ENCODE results near the gene CDC42.
"Not testable (repeated sequence)": the region's sequence is repeated elsewhere in the genome, so short reads cannot be mapped to it uniquely, and the experiment has no call there.

The CDC42 gene

GRCh38 chr1:22052115-22053016, at the start of gene CDC42:
CDC42 (plus strand) TSS chr1:22052709; CDS start chr1:22078479, 25,770 bp downstream.
- peak; percentile 96 for DNase-seq (ENCODE audit: extremely low spot score)
- no peak for TF ChIP-seq CTCF (IDR thresholded peaks at IDR 0.05; ENCODE audit: control extremely low read depth, extremely low read depth, low read depth, missing control alignments)
- ChIA-PET CTCF (interaction anchor here (0.9 to 2.5 kb wide), 6 partner anchors 12 to 29 kb away, joined by 3 to 9 read pairs (median 4); no protein-coding TSS in a partner anchor), POLR2A (interaction anchor here (0.7 to 2.0 kb wide), 4 partner anchors 12 to 36 kb away, joined by 3 to 28 read pairs (median 4); no protein-coding TSS in a partner anchor)

DNA sequence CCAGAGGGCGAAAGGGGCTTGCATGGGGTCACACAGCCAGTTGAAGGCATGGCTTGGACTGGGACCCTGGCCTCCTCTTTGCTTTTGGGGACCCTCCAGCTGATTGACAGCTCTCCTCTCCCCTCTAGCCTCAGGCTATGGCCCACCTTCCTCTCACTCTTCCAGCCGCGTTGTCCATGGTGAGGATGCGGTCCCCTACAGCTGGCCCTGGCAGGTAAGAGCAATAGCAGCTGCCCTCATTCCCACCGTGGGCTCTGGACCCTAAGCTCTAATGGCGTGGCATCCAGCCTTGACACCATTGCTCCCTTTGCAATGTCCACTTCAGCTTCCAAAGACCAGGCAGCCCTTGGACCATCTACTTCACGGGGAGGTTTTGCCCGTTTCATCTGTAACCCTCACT, 49.6 kb upstream of the CDC42 start:
- DNase-seq (ENCODE audit: extremely low spot score); CTCF ChIA-PET; POLR2A ChIA-PET: not testable (repeated sequence)

DNA sequence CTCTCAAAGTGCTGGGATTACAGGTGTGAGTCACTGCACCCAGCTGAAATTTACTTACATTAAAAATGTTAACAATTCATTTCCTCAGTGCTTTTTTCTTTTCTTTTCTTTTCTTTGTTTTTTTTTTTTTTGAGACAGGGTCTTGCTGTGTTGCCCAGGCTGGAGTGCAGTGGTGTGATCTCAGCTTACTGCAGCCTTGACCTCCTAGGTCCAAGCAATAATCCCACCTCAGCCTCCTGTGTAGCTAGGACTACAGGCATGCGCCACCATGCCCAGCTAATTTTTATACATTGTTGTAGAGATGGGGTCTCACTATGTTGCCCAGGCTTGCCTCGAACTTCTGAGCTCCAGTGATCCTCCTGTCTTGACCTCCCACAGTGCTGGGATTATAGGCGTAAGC, 48.5 kb upstream of the CDC42 start:
- DNase-seq (ENCODE audit: extremely low spot score); POLR2A ChIA-PET: not testable (repeated sequence)
- CTCF ChIA-PET, result interaction anchor here (1.4 kb wide), 1 partner anchor 19 kb away, joined by 5 read pairs; no protein-coding TSS in a partner anchor

DNA sequence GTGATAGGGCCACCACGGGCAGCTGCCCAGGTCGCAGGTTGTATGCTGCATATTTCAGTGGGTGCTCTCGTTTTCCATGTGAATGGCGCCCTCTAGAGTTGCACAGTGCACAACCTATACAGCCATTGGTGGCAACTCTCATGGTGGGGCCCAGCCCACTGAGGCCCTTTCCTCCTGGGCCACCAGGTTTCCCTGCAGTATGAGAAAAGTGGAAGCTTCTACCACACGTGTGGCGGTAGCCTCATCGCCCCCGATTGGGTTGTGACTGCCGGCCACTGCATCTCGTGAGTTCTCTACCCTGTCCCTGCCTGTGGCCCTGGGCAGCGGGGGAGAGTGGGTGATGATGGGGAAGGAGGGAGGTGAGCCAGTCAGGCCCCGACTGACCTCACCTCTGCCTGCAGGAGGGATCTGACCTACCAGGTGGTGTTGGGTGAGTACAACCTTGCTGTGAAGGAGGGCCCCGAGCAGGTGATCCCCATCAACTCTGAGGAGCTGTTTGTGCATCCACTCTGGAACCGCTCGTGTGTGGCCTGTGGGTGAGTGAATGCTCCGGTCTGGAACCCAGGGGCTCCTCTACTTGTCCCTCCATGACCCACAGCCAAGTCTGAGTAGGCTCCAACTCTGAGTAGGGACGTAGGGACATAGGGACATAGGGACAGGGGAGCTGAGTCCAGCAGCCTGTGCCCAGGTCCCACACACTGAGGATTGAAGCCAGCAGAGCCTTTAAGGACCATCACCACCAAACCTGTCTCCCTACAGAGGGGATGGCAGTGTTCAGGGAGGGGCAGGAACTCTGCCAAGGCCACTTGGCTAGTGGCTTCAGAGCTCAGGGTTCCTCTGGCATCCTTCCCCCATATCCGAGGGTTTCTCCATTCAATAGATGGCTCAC, 47.0 kb upstream of the CDC42 start:
- DNase-seq (ENCODE audit: extremely low spot score); POLR2A ChIA-PET: not testable (repeated sequence)
- CTCF ChIA-PET, result interaction anchor here (1.4 kb wide), 1 partner anchor 20 kb away, joined by 3 read pairs; no protein-coding TSS in a partner anchor

DNA sequence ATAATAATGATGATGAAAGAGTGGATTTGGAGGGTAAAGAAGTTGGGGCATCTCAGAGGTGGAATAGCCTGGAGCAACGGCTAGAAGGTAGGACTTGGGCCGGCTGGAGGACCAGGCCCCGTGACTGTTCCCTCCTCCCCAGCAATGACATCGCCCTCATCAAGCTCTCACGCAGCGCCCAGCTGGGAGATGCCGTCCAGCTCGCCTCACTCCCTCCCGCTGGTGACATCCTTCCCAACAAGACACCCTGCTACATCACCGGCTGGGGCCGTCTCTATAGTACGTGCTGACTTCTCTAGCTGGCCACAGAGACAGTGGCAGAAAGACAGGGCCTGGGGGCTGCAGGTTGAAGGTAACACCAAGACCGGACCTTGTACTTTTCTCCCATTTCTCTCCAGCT, 45.8 kb upstream of the CDC42 start:
- CTCF ChIA-PET, result interaction anchor here (1.4 kb wide), 1 partner anchor 18 kb away, joined by 3 read pairs; no protein-coding TSS in a partner anchor
- POLR2A ChIA-PET; DNase-seq (ENCODE audit: extremely low spot score): not testable (repeated sequence)

DNA sequence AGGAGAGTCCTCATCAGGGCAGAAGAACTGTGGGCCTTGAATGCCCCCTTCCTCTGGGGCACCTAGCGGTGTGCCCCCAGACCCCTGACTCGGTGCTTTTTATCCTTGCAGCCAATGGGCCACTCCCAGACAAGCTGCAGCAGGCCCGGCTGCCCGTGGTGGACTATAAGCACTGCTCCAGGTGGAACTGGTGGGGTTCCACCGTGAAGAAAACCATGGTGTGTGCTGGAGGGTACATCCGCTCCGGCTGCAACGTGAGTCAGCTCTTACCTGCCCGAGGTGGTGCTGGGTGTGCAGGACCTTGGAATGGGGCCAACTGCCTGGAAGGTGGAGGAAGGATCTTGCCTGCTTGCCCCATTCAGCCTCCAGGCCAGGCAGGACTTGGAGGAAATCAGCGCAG, 45.2 kb upstream of the CDC42 start:
- CTCF ChIA-PET, result interaction anchor here (1.4 kb wide), 1 partner anchor 18 kb away, joined by 3 read pairs; no protein-coding TSS in a partner anchor
- DNase-seq (ENCODE audit: extremely low spot score); POLR2A ChIA-PET: not testable (repeated sequence)

GRCh38 chr1:22009566-22009965, 42.9 kb upstream of the CDC42 start:
- POLR2A ChIA-PET; DNase-seq (ENCODE audit: extremely low spot score): not testable (repeated sequence)
- CTCF ChIA-PET, result interaction anchor here (1.3 kb wide), 1 partner anchor 9 kb away, joined by 5 read pairs; no protein-coding TSS in a partner anchor

DNA sequence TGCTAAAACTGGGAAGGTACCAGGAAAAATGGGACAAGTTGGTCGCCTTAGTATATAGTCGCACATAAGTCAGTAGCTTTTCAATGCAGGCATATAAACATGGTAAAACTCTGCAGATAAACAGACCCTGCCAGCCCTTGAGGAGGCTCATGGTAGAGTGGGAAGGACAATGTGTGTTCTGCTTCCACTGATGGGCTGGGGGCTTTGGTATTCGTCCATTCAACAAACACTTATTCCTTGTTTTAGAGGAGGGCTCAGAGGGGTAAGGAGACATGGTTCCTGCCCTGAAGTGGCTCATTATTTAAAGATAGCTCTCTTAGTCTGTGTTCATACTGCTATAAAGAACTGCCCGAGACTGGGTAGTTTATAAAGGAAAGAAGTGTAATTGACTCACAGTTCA, 39.8 kb upstream of the CDC42 start:
- DNase-seq (ENCODE audit: extremely low spot score); POLR2A ChIA-PET; CTCF ChIA-PET: not testable (repeated sequence)

GRCh38 chr1:22014575-22015206, 37.8 kb upstream of the CDC42 start:
- CTCF ChIA-PET, result not testable (repeated sequence)

GRCh38 chr1:22018583-22019559, 33.6 kb upstream of the CDC42 start:
- POLR2A ChIA-PET, result interaction anchor here (0.6 kb wide), 1 partner anchor 197 kb away, joined by 5 read pairs; no protein-coding TSS in a partner anchor
- CTCF ChIA-PET, result interaction anchor here (1.5 to 1.6 kb wide), 2 partner anchors 10 to 21 kb away, joined by 3 to 5 read pairs; no protein-coding TSS in a partner anchor
- DNase-seq (ENCODE audit: extremely low spot score), result peak; percentile 67
- TF ChIP-seq CTCF (IDR thresholded peaks at IDR 0.05; ENCODE audit: control extremely low read depth, extremely low read depth, low read depth, missing control alignments), result peak; percentile 21

More at GRCh38 chr1:22014575-22015206, 37.8 kb upstream of the CDC42 start:
- DNase-seq (ENCODE audit: extremely low spot score), result not testable (repeated sequence)
- POLR2A ChIA-PET, result interaction anchor here (0.6 kb wide), 1 partner anchor 570 kb away, joined by 3 read pairs; no protein-coding TSS in a partner anchor
